CD4-positive, alpha-beta T cell treated with Interleukin-12 subunit alpha and Interleukin-12 subunit beta, for 1 hour (primary cell): ENCODE measurements around the gene PNPLA7.
"Not testable (repeated sequence)": the region's sequence is repeated elsewhere in the genome, so short reads cannot be mapped to it uniquely, and the experiment has no call there.

Experiments used
- DNase-seq: peaks from one replicate; pipeline ENCODE4 v3.0.0-alpha.2; 2020

PNPLA7 gene

GRCh38 chr9:137574192-137574591, 24.0 kb upstream of the PNPLA7 start:
- DNase-seq, result no peak

DNA sequence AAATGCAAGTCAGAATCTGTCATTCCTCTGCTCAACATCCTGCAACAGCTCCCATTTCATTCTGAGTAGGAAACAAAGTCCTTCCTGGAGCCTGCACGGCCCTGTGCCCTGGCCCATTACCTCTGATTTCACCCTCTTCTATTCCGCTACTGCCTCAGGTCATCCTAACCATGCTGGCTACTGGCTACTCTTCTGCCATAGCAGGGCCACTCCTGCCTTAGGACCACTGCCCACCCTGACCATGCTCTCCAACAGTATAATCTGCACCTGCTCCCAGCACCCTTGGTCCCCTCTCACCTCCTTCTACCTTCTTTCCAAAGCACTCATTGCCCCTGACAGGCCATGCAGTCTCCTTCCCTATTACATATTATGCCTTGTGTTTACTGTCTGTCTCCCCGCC, 20.4 kb upstream of the PNPLA7 start:
- no peak for DNase-seq

DNA sequence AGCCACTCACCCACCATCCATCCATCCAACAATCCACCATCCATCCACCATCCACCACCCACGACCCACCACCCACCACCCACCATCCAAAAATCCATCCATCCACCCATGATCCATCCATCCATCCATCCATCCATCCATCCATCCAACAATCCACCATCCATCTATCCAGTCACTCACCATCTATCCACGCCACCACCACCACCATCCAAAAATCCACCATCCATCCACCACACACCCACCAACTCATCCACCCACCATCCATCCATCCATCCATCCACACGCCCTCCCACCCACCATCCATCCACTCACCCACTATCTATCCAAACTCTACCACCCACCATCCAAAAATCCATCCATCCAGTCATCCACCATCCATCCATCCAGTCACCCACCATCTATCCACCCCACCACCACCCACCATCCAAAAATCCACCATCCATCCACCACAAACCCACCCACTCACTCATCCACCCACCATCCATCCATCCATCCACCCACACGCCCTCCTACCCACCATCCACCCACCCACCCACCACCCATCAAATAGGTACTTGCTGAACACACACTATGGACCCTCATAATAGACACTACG, 19.5 kb upstream of the PNPLA7 start:
- no peak for DNase-seq

GRCh38 chr9:137568445-137568844, 18.2 kb upstream of the PNPLA7 start:
- not testable (repeated sequence) for DNase-seq

DNA sequence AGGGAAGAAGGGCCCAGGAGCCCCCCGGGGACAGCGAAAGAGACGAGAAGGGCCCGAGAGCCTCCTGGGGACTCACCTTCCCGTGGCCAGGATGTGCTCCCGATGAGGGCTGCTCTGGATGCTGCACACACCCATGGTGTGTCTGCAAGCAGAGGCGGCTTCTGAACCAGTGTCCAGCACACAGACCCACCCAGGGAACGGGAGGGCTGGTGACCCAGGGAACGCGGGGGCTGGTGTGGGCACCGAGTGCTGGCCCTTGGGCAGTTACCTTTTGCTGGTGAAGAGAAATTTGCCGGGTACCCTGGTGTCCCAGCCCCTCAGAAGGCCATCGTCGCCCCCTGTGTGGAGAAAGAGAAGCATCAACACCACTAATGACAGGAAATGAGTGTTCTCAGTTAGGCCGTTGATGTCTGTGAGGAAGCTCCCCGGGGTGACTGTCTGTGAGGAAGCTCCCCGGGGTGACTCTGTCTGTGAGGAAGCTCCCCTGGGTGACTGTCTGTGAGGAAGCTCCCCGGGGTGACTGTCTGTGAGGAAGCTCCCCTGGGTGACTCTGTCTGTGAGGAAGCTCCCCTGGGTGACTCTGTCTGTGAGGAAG, 14.7 kb upstream of the PNPLA7 start:
- DNase-seq, result no peak

DNA sequence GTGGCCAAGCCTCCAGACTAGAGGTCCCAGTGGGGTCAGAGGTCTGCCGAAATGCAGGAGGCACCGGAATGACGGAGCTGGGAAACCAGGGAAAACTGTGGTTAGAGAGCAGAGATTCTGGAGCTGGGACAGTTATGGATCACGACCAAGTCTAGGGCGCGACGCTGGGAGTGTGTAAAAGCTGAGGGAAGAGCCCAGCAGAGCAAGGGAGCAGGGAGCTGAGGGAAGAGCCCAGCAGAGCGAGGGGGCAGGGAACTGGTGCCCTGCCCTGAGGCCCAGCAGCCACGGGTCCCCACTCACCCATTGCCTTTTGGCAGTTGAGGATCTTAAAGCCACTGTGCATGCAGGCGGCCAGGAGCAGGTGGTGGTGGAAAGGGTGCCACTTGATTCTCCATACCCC, 13.9 kb upstream of the PNPLA7 start:
- DNase-seq, result no peak

DNA sequence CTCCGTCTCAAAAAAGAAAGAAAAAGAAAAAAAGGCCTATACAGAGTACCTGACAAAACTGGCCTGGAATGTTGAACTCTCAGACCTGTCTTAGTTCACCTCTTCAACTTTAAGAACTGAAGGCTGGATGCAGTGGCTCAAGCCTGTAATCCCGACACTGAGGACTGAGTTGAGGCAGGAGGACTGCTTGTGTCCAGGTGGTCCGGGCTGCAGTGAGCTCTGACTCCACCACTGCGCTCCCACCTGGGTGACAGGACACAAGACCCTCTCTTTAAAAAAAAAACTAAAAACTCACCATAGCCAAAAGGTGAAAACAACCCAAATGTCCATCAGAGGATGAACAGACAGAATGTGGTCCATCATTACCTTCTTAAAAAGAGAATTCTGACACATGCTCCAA, 7.9 kb upstream of the PNPLA7 start:
- DNase-seq, result no peak

GRCh38 chr9:137556069-137556838, 6.1 kb upstream of the PNPLA7 start:
- no peak for DNase-seq

- no peak for DNase-seq
Observed at GRCh38 chr9:137555179-137555578, 5.0 kb upstream of the PNPLA7 start.

DNA sequence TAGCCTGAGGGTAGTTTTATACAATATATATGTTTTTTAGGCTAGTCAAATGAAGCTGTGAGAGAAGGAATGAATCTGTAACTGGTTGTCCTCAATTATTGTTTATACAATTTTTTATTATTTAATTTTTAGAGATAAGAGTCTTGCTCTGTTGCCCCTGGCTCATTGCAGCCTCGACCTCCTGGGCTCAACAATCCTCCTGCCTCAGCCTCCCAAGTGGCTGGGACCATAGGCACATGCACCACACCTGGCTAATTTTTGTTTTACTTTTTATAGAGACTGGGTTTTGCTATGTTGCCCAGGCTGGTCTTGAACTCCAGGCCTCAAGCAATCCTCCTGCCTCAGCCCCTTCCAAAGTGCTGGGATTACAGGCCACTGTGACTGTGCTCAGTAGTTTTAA, 4.1 kb upstream of the PNPLA7 start:
- DNase-seq, result no peak

GRCh38 chr9:137553654-137554053, 3.5 kb upstream of the PNPLA7 start:
- DNase-seq, result not testable (repeated sequence)

DNA sequence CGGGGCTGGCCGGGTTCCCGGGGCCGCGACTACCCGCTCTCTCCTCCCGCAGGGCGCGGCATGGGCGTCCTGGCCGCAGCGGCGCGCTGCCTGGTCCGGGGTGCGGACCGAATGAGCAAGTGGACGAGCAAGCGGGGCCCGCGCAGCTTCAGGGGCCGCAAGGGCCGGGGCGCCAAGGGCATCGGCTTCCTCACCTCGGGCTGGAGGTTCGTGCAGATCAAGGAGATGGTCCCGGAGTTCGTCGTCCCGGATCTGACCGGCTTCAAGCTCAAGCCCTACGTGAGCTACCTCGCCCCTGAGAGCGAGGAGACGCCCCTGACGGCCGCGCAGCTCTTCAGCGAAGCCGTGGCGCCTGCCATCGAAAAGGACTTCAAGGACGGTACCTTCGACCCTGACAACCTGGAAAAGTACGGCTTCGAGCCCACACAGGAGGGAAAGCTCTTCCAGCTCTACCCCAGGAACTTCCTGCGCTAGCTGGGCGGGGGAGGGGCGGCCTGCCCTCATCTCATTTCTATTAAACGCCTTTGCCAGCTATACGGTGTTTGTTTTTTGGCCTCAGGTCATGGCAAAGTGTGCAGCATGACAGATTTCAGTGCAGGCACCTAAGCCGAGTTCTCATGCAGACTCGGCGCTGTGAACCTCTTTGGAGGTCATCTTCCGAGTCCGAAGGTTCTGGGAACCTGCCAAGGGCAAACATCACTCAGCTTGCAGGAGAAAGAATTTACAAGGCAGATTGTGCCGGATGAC, 2.0 kb upstream of the PNPLA7 start:
- no peak for DNase-seq

GRCh38 chr9:137551264-137552021, 1.2 kb upstream of the PNPLA7 start, which contains the start of gene MRPL41:
Gene MRPL41, plus strand, starts transcription at chr9:137551879. Its CDS starts 203 bp downstream, at chr9:137552082.
- peak; percentile 92 for DNase-seq

- DNase-seq, result not testable (repeated sequence)
Observed at GRCh38 chr9:137550958-137551263, 709 bp upstream of the PNPLA7 start.

DNA sequence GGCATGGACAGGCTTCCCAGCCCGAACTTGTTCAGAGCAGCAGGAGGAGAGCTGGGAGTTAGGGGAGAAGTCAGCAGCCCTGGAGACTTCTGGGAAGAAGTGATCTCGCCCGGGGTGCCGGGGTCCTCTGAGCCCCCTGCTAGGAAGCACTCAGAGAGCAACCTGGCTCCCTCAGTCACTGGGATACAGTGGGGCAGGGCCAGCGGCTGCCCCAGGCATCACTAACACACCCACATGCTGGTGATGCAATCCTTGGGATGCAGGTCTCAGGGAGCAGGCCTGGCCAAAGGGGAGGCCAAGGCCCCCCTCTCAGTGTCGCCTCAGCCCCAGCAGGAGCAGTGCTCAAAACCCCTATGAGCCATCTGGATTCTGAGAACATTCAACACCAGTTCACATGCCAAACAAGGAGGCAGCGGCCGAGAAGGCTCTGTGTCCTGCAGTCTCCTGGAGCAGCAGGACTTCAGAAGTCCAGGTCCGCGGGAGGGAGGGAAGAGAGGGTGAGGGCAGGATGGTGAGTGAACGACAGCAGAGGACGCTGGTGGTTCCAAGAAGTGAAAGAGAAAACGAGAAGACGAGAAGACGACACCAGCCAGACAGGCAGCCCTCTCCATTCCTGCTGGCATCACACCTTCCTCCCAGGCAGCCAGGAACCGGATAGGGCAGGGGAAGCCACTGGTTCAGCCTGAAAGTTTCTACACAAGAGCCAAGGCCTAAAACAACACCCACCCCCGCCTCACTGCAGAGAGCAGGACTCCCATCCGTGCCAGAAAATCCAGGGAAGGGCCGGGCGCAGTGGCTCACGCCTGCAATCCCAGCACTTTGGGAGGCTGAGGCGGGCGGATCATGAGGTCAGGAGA, 2.3 kb downstream of the PNPLA7 start:
- DNase-seq, result no peak

GRCh38 chr9:137545123-137545522, 5.1 kb downstream of the PNPLA7 start:
- DNase-seq, result no peak

DNA sequence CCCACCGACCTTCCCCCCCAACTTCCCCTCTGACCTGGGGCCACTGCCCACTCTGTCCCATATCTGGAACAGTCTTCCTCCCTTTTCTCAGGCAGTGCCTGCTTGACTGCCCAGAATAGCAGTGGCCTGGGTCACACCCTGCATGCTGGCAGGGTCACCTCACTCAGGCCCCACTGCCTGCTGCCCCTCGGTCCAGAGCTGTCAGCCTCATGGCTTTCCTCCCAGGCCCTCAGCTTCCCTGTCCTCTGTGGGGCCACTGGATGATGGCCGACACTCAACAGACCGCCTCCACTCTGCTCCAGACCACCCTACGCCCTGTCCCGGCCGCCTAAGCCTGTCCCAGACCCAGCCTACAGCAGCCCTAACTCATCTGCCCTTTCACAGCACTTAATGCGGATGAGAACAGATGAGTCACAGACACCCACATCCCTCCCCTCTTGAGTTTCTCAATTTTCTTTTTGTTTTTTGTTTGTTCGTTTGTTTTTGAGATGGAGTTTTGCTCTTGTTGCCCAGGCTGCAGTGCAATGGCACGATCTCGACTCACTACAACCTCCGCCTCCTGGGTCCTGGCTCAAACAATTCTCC, 5.9 kb downstream of the PNPLA7 start:
- DNase-seq, result no peak

GRCh38 chr9:137543237-137543963, 6.8 kb downstream of the PNPLA7 start:
- DNase-seq, result no peak

- no peak for DNase-seq
Observed at GRCh38 chr9:137542486-137542885, 7.7 kb downstream of the PNPLA7 start.

GRCh38 chr9:137540536-137540935, 9.7 kb downstream of the PNPLA7 start:
- no peak for DNase-seq

DNA sequence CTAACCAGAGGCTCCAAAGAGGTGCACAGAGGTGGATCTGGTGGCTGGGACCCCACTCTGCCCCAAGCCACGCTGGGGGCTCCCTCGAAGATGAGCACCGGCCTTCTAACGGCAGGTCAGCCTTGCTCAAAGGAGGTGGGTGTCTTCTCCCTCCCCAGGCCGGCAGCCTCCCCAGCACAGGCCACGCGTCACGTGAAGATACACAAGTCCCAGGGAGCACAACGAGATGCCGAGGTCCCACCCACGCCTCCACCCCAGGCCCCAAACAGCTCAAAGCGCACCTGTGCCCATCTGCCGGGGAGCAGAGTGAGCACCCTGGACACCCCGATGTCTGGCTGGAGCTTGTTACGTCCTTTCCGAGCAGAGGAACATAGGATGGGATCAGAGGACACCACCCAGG, 12.1 kb downstream of the PNPLA7 start:
- no peak for DNase-seq
